ENCODE measurements around the gene MINK1. TPM values are rescaled to one million over a fixed set of nuclear protein-coding genes. Genes with fewer than 3 reads are reported as not detected.

MINK1 gene
- total and polyA plus RNA-seq, 2 of the 13 experiments (the other 11 are each of a cell fraction or from before 2014, with no cell fraction given): 17.2 to 63.9 TPM

DNA sequence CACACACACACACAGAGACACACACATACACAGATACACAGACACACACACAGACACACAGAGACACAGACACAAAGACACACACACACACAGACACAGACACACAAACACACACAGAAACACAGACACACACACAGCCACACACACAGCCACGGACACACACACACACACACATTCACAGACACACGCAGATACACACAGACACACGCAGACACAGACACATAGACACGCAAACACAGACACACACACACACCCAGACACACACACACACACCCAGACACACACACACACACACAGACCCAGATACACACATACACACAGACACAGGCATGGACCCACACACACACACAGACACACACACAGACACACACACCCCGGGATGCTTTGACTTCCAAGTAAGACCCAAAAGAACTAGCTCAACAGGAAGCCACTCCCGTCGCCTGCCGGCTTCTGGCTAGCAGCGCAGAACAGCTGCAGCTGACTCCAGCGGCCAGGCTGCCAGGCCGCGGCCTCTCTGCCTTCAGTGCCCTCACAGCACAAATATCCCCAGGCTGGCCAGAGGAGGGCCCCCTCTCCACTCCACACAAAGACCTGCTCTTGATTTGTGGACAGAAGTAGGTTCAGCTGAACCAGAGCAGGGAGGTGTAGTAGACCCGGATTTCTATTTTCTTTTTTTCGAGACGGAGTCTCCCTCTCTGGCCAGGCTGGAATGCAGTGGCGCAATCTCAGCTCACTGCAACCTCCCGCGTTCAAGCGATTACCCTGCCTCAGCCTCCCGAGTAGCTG, 75.8 kb downstream of the MINK1 start (continued):
- TF ChIP-seq, protein P1, sequence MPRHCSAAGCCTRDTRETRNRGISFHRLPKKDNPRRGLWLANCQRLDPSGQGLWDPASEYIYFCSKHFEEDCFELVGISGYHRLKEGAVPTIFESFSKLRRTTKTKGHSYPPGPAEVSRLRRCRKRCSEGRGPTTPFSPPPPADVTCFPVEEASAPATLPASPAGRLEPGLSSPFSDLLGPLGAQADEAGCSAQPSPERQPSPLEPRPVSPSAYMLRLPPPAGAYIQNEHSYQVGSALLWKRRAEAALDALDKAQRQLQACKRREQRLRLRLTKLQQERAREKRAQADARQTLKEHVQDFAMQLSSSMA (CRISPR knock-in tag; IDR thresholded peaks at IDR 0.05): no peak
- TF ChIP-seq GABPA (IDR thresholded peaks at IDR 0.05; ENCODE audit: low read depth, low read length): no peak
- no peak for TF ChIP-seq GABPA (CRISPR knock-in tag; IDR thresholded peaks at IDR 0.05; ENCODE audit: low read depth)
- no peak for TF ChIP-seq ZNF253 (CRISPR knock-in tag; IDR thresholded peaks at IDR 0.05; ENCODE audit: borderline replicate concordance)
- peak; percentile 62; the same call in 1 of the 2 replicates for TF ChIP-seq FOXK2 (IDR thresholded peaks at IDR 0.05)
- peak; percentile 39; the same call in 1 of the 2 replicates for TF ChIP-seq ELF3 (CRISPR knock-in tag; IDR thresholded peaks at IDR 0.05)
- no peak for TF ChIP-seq MAFK (conservative IDR thresholded peaks at IDR 0.05 in 1 of 2, IDR thresholded peaks at IDR 0.05 in 1 of 2; ENCODE audit: low read length in 2 of 2)
- TF ChIP-seq, protein P2, sequence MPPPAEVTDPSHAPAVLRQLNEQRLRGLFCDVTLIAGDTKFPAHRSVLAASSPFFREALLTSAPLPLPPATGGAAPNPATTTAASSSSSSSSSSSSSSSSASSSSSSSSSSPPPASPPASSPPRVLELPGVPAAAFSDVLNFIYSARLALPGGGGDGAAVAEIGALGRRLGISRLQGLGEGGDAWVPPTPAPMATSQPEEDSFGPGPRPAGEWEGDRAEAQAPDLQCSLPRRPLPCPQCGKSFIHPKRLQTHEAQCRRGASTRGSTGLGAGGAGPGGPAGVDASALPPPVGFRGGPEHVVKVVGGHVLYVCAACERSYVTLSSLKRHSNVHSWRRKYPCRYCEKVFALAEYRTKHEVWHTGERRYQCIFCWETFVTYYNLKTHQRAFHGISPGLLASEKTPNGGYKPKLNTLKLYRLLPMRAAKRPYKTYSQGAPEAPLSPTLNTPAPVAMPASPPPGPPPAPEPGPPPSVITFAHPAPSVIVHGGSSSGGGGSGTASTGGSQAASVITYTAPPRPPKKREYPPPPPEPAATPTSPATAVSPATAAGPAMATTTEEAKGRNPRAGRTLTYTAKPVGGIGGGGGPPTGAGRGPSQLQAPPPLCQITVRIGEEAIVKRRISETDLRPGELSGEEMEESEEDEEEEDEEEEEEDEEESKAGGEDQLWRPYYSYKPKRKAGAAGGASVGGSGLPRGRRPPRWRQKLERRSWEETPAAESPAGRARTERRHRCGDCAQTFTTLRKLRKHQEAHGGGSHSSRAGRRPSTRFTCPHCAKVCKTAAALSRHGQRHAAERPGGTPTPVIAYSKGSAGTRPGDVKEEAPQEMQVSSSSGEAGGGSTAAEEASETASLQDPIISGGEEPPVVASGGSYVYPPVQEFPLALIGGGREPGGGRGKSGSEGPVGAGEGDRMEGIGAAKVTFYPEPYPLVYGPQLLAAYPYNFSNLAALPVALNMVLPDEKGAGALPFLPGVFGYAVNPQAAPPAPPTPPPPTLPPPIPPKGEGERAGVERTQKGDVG (CRISPR knock-in tag; IDR thresholded peaks at IDR 0.05; ENCODE audit: borderline replicate concordance): 0 out of 2 replicates have a peak, but pooled peaks have one; percentile 8
- TF ChIP-seq, protein P3, sequence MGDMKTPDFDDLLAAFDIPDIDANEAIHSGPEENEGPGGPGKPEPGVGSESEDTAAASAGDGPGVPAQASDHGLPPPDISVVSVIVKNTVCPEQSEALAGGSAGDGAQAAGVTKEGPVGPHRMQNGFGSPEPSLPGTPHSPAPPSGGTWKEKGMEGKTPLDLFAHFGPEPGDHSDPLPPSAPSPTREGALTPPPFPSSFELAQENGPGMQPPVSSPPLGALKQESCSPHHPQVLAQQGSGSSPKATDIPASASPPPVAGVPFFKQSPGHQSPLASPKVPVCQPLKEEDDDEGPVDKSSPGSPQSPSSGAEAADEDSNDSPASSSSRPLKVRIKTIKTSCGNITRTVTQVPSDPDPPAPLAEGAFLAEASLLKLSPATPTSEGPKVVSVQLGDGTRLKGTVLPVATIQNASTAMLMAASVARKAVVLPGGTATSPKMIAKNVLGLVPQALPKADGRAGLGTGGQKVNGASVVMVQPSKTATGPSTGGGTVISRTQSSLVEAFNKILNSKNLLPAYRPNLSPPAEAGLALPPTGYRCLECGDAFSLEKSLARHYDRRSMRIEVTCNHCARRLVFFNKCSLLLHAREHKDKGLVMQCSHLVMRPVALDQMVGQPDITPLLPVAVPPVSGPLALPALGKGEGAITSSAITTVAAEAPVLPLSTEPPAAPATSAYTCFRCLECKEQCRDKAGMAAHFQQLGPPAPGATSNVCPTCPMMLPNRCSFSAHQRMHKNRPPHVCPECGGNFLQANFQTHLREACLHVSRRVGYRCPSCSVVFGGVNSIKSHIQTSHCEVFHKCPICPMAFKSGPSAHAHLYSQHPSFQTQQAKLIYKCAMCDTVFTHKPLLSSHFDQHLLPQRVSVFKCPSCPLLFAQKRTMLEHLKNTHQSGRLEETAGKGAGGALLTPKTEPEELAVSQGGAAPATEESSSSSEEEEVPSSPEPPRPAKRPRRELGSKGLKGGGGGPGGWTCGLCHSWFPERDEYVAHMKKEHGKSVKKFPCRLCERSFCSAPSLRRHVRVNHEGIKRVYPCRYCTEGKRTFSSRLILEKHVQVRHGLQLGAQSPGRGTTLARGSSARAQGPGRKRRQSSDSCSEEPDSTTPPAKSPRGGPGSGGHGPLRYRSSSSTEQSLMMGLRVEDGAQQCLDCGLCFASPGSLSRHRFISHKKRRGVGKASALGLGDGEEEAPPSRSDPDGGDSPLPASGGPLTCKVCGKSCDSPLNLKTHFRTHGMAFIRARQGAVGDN (CRISPR knock-in tag; IDR thresholded peaks at IDR 0.05): peak; percentile 49
- TF ChIP-seq ZNF567 (CRISPR knock-in tag; IDR thresholded peaks at IDR 0.05; ENCODE audit: borderline replicate concordance): peak; percentile 45; the same call in 1 of the 2 replicates
- no peak for TF ChIP-seq GLI4 (CRISPR knock-in tag; IDR thresholded peaks at IDR 0.05; ENCODE audit: borderline replicate concordance)
- TF ChIP-seq NFKBIZ (CRISPR knock-in tag; IDR thresholded peaks at IDR 0.05): no peak
- TF ChIP-seq TBP (CRISPR knock-in tag; IDR thresholded peaks at IDR 0.05): no peak
- 0 out of 2 replicates have a peak, but pooled peaks have one; percentile 1 for TF ChIP-seq BHLHE40 (IDR thresholded peaks at IDR 0.05; ENCODE audit: low read length)
